Right lobe of liver (tissue), 6 donors: Measurements from ENCODE around the gene ADAM23. TPM values are rescaled to one million over a fixed set of nuclear protein-coding genes. Genes with fewer than 3 reads are reported as not detected.

Source experiments
- ATAC-seq, 4 donors: fragments of 200-7000 bp; cut with Tn5 transposase; one replicate each; pipeline ENCODE4 v1.9.1; 2020; ENCODE audit warnings: mild to moderate bottlenecking in 4 of 4, moderate library complexity in 4 of 4
- DNase-seq, 3 donors: peaks; one replicate each; pipeline ENCODE4 v3.0.0-alpha.2; 2020
- H3K27ac ChIP-seq, 3 donors: fragments of 200-600 bp; one replicate each; pipeline ENCODE4 v1.8.0; 2022
- H3K27me3 ChIP-seq, 2 donors: fragments of 200-600 bp; one replicate each; pipeline ENCODE4 v1.8.0; 2022
- H3K36me3 ChIP-seq, 4 donors: fragments of 200-600 bp; sonication (generic) in 1 of 4; one replicate each; pipeline versions ENCODE4 v1.5.1 to v1.8.0; 2017 to 2022; ENCODE audit warnings: control low read depth in 1 of 4
- H3K4me1 ChIP-seq, 4 donors: fragments of 200-600 bp; sonication (generic) in 1 of 4; one replicate each; pipeline versions ENCODE4 v1.5.1 to v1.8.0; 2017 to 2022; ENCODE audit warnings: control low read depth in 1 of 4
- H3K4me3 ChIP-seq, 3 donors: fragments of 200-600 bp; one replicate each; pipeline ENCODE4 v1.8.0; 2022
- H3K9me3 ChIP-seq, 4 donors: fragments of 200-600 bp; sonication (generic) in 1 of 4; one replicate each; pipeline versions ENCODE4 v1.5.1 to v1.8.0; 2017 to 2022; ENCODE audit warnings: control low read depth in 1 of 4
- CTCF ChIP-seq, 4 donors: fragments of 200-600 bp in 3 of 4; fragments of 450-650 bp in 1 of 4; IDR thresholded peaks; one replicate each; pipeline versions ENCODE4 v1.5.1 to v1.8.0; 2016 to 2022; ENCODE audit warnings: antibody characterized with exemption in 4 of 4, mild to moderate bottlenecking in 2 of 4
- POLR2A ChIP-seq: fragments of 450-650 bp; IDR thresholded peaks from one replicate; pipeline ENCODE4 v1.6.1; 2017; ENCODE audit warnings: antibody characterized with exemption, mild to moderate bottlenecking
- WGBS: methylation state at CpG from one replicate; pipeline ENCODE4 v1.1.6; 2018; ENCODE audit warnings: low coverage, low lambda C conversion rate; ENCODE audit not compliant: insufficient coverage; ENCODE audit errors: missing lambda C conversion rate; 5-methylcytosine and 5-hydroxymethylcytosine counted together
- intact Hi-C, 2 donors: fragments of 100-400 bp; cut with DNase I; formaldehyde crosslinking; loops; one replicate each; pipeline versions ENCODE4 v1.11.2 to v1.14.1; 2022
- total RNA-seq, 6 experiments: library from RNA; depleted of rRNA in 2 of 6; stranded (reverse); fragments of >200 nt in 2 of 6; fragmentation: NEBNext Ultra II Directional in 3 of 6; extraction: Animal tissue kit (Norgen Biotek cat#: 25700) in 3 of 6; gene quantifications; one replicate each; pipeline versions ENCODE4 v1.1.0 to v1.2.4, GENCODE V29; 2016 to 2023
- donor health status: DM: no; HTN: yes; CAD: no.
- donor health status: DM: no; HTN: no; CAD: no.
- donor health status: DM: no; HTN: no; CAD: no.
- donor health status: DM: no; HTN: yes; CAD: no.
- donor health status: DM: no; HTN: yes; CAD: no.

The ADAM23 gene
- total RNA-seq, 6 experiments from 2014 or later, result under 0.01 to 0.26 (median 0.09) TPM; not detected in 2

DNA sequence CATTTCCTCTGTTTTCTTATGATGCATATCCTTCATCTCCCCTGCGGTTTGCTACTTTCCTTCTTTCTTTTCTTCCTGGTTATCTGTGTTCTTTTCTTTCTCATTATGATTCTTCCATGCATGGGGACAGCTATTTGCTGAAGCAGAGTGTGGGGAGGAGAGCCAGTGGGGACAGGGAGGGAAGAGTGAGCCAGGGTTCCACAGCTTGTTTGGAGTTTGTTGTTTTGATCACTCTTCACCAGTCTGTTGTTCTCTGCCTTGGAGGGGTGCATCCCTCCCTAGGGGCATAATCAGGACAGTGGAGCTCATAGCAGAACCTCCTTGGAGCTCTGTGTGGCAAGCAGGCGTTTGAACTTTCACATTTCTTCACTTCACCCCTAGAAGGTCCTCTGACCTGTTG lies 68.0 kb downstream of the ADAM23 start:
- 39% methylated on average over 2 of the region's 2 CpGs for WGBS
- Histone ChIP-seq H3K36me3 (no peaks in the 10 kb centered on the region), H3K9me3 (no peaks in the 10 kb centered on the region), H3K4me1 (no peaks in the 10 kb centered on the region), H3K27ac (no peak overlapping the region), H3K4me3 (no peak overlapping the region), H3K27me3 (no peaks in the 10 kb centered on the region)
- DNase-seq (no peak), ATAC-seq (no peak)
- TF ChIP-seq POLR2A, result no peak
- TF ChIP-seq CTCF (IDR thresholded peaks at IDR 0.05), result no peak
- intact Hi-C loops, result no loop called here

- no peaks in the 10 kb centered on the region for H3K36me3 ChIP-seq
- WGBS, result 58% methylated on average over 1 of the region's 1 CpG
- no peaks in the 10 kb centered on the region for H3K9me3 ChIP-seq
- no peaks in the 10 kb centered on the region for H3K4me1 ChIP-seq
- no peaks in the 10 kb centered on the region for H3K27me3 ChIP-seq
- intact Hi-C loops, result no loop called here
- ATAC-seq, result no peak
- H3K27ac ChIP-seq, result no peak overlapping the region
- no peak overlapping the region for H3K4me3 ChIP-seq
- DNase-seq, result no peak
- TF ChIP-seq CTCF (IDR thresholded peaks at IDR 0.05) (no peak), POLR2A (no peak)
Measured at GRCh38 chr2:206512999-206513398, 69.7 kb downstream of the ADAM23 start.

- intact Hi-C loops, result no loop called here
- no peaks in the 10 kb centered on the region for H3K36me3 ChIP-seq
- TF ChIP-seq POLR2A, result no peak
- TF ChIP-seq CTCF (IDR thresholded peaks at IDR 0.05), result no peak
- H3K9me3 ChIP-seq, result no peaks in the 10 kb centered on the region
- 42% methylated on average over 1 of the region's 1 CpG for WGBS
- ATAC-seq (no peak), DNase-seq (no peak)
- no peaks in the 10 kb centered on the region for H3K4me1 ChIP-seq
- no peak overlapping the region for H3K4me3 ChIP-seq
- H3K27ac ChIP-seq, result no peak overlapping the region
- H3K27me3 ChIP-seq, result no peaks in the 10 kb centered on the region
Measured at GRCh38 chr2:206515580-206515979, 72.2 kb downstream of the ADAM23 start.

- intact Hi-C loops, result no loop called here
- no peaks in the 10 kb centered on the region for H3K27me3 ChIP-seq
- no peak overlapping the region for H3K4me3 ChIP-seq
- no peaks in the 10 kb centered on the region for H3K4me1 ChIP-seq
- no peak for ATAC-seq
- 61% methylated on average over 2 of the region's 2 CpGs for WGBS
- H3K27ac ChIP-seq, result no peak overlapping the region
- no peak for TF ChIP-seq CTCF (IDR thresholded peaks at IDR 0.05)
- TF ChIP-seq POLR2A, result no peak
- H3K9me3 ChIP-seq, result no peaks in the 10 kb centered on the region
- no peaks in the 10 kb centered on the region for H3K36me3 ChIP-seq
- no peak for DNase-seq
Measured at GRCh38 chr2:206518997-206519396, 75.7 kb downstream of the ADAM23 start.

DNA sequence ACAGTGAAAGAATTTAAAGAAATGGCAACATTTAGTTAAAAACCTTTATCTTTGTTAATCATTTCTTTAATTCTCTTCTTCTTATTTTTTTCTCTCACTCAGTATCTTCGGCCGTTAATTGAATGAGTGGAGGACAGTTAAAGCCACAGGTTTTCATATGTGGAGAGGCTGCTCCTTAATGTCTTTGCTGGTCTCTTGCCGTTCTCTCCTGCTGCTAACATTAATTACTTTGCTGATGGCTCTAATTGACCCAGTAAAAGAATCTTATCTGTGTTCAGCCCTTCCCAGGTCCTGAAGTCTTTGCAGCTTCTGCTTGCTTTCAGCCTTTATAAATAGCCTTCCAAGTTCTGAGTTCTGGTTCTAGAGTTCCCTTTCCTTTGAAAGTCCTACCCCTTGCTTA lies 77.1 kb downstream of the ADAM23 start:
- DNase-seq (no peak), ATAC-seq (no peak)
- no peak for TF ChIP-seq CTCF (IDR thresholded peaks at IDR 0.05)
- TF ChIP-seq POLR2A, result no peak
- Histone ChIP-seq H3K4me3 (no peak overlapping the region), H3K36me3 (no peaks in the 10 kb centered on the region), H3K27ac (no peak overlapping the region), H3K4me1 (no peaks in the 10 kb centered on the region), H3K9me3 (no peaks in the 10 kb centered on the region), H3K27me3 (no peaks in the 10 kb centered on the region)
- intact Hi-C loops, result no loop called here
- WGBS, result 50% methylated on average over 3 of the region's 3 CpGs
